Stimulated activated CD8-positive, alpha-beta memory T cell treated with anti-CD3 and anti-CD28 coated beads, Interleukin-12 subunit alpha, Interleukin-12 subunit beta, amount 100 ng/mL, for 24 hours (primary cell): ENCODE measurements around the gene CRK.
"Not testable (repeated sequence)": the region's sequence is repeated elsewhere in the genome, so short reads cannot be mapped to it uniquely, and the experiment has no call there.

Experiments used
- DNase-seq: peaks from one replicate; pipeline ENCODE4 v3.0.0-alpha.2; 2020; ENCODE audit errors: extremely low read depth

The CRK gene

DNA sequence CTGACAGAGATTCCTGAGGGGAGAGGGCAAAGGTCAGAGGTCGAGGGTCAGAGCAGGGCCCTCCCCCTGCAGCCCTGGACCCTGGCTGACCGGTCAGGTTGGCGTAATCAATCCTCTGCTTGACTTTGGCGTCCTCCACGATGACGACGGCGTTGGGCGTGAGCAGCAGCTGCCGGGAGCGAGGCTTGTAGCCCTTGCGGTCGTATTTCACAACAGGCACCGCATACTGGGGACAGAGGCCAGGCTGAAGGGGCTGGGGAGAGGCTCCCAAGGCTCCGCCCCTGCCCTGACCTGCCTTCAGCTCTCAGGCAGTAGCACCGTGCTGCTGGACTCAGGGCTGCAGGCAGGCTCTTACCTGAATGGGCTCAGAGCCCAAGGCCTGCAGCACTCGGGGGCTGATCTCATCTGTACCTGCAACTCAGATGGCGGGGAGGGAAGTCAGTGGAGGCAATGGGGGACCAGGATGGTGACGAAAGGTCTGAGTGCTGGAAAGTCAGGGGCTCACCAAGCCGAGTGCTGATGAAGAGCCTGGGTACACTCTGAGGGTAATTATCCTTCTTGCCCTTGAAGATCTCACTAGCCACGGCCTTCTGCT is 12.0 kb upstream of the CRK start:
- no peak for DNase-seq

DNA sequence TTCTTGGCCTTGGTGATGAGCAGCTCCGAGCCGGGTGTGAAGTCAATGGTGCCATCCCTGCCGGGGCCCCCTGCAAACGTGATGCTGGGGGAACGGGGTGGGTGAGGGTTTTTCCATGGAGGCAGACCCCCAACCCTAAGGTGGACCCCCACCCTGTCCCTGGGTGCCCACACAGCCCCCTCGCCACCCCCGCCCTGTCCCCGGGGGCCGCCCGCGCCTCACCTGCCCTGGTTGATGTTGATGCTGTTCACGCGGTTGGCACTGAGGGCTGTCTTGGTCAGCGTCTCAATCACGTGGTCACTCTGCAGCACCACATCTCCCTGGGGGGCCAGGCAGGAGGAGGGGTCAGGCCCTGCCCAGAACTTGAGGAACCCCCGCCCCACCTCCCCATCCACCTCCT is 11.2 kb upstream of the CRK start:
- no peak for DNase-seq

DNA sequence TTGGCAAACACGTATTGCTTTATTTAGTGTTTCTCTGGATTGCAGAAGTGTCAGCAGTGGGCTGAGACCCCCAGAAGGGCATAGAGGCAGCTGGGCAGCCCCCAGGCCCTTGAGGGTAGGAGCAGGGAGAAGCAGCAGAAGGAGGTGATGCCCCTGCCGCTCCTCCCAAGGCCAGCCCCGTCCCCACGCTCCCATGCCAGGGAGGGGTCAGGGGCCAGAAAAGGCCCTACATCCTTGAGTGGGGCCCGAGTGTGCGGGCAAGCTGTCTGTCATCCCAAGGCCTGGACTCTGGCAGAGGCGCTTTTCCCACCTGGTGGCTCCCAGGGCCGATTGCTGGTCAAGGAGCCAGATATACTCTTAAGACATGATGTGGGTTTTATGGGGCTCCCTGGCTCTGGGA is 8.2 kb upstream of the CRK start:
- DNase-seq: no peak

DNA sequence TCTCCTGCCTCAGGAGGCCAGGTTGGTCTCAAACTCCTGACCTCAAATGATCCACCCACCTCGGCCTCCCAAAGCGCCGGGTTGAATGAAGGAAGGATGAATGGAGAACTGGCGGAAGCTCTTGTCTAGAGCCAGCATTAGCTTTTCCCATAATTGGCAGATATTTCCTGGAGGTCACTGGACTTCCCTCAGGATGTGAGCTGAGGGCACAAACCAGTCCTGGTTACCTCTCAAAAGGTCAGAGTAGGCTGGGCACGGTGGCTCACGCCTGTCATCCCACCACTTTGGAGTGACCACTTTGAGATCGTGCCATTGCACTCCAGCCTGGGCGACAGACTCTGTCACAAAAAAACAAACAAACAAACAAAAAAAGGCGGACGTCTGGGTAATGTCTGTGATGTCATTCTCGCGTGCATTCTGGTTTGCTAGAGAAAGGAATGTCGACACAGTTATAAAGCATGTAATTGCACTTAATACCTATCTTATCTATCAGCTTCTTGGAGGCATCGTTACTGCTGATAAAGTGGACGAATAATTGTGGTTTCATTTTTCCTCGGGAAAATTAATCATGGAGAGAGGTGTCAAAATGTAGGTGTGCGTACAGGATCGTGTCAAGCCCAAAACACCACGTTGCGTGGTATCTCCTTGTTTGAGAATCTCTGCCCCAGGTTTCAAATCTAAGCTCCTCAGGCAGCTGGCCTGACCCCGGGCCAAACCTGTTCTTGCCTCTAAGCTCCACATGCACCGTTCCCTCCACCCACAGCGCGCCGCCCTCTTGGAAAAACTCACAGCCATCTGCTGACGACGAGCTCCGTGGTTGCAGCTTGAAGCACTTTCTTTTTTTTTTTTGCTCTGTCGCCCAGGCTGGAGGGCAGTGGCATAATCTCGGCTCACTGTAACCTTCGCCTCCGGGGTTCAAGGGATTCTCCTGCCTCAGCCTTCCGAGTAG is 6.4 kb upstream of the CRK start:
- no peak for DNase-seq

DNA sequence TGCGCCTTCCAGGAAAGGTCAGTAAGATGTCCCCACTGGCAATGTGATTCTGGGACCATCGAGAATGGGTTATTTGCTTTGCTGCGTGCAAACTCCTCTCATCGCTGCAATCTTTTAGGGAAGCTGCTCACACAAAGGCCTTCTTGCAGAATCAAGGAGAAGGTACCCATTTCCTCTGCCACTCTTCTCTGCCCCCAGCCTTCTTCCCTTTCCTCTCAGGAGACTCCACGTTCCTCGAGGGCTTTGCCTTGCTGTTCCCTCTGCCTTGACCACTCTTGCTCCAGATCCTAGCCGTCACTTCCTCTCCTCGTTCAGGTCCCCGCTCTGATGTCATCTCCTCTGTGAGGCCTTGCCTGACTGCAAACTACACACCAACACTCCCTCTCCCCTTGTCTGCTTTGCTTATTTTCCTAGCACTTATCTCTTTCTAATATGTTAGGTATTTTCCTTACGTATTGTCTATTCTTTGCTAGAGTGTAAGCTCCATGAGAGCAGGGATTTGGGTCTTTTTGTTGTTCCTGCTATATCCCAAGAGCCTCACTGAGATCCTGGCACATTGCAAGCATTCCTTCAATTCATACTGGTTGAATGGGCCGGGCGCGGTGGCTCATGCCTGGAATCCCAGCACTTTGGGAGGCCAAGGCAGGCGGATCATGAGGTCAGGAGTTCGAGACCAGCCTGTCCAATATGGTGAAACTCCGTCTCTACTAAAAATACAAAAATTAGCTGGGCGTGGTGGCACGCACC is 5.3 kb upstream of the CRK start:
- DNase-seq: no peak

DNA sequence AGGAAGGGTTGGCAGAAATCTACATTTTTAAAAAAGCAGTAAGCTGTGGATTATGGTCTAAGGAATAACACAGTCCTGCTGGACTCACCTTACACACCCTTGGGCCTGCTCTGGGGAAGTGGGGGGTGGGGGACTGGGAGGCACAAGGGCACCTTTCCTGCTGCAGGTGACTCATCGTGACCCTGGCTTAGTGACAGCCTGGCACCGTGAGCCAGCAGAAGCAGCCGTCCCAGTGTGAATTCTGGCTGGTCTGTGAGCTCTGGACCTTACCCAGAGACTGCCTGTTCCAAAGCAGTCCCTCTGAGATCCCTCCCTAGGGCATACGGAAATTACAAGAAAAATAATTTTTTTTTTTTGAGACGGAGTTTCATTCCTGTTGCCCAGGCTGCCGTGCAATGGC is 4.2 kb upstream of the CRK start:
- DNase-seq: no peak

DNA sequence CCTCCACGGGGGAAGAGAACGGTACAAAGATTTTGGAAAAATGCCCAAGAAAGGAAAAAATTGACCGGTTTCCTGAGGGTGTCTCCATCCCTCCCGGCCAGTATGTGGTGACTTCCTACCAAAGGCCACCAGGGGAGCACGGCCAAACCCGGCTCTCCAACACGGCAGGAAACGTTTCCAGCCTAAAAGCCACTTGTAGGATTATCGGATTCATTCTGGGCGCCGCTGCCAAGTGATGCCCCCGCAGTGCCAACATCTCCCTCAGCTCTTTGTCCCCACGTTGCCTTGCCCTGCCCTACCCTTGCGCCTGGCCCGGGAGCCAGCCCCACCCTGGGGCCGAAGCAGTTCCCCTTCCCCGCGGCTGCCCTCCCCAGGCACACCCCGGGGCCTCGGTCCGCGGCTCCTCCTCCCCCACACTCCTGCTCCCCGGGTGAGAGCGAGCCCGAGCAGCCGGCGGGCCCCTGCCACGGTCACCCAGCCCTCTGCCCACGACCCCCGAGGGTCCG is 688 bp downstream of the CRK start:
- no peak for DNase-seq

DNA sequence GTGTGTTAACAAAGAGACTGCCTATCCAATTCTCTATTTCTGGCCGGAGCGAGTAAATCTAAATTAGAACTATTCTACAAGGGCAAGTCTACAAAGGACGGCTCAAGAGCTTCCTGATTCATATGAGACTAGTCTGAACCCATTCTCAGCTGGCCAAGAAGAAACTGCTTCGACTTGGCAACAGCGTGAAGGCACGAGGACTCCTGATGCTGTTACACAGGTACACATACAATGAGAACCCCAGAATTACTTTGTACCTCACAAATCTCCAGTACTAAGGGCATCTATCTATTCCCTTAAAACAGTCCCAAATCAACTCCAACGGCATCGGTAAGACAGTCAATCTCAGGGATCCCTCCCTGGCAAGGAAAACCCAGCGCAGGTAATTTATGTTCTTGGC is 1.5 kb downstream of the CRK start:
- no peak for DNase-seq

DNA sequence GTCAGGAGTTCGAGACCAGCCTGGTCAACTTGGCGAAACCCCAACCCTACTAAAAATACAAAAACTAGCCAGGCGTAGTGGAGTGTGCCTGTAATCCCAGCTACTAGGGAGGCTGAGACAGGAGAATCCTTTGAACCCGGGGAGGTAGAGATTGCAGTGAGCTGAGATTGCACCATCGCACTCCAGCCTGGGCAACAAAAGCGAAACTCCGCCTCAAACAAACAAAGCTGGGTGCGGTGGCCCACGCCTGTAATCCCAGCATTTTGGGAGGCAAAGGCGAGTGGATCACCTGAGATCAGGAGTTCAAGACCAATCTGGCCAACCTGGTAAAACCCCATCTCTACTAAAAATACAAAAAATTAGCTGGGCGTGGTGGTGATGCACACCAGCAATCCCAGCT is 2.3 kb downstream of the CRK start:
- DNase-seq: not testable (repeated sequence)

DNA sequence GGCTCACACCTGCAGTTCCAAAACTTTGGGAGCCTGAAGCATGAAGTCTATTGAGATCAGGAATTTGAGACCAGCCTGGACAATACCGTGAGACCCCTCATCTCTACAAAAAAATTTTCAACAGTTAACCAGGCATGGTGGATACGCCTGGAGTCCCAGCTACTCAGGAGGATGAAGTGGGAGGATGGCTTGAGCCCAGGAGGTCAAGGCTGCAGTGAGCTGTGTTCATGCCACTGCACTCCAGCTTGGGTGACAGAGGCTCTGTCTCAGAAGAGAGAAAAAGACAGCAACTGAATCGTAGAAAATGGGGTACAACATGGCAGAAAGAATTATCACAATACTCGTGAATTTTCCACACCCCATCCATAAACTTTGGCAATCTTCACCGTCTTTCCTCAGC is 3.2 kb downstream of the CRK start:
- DNase-seq: no peak

DNA sequence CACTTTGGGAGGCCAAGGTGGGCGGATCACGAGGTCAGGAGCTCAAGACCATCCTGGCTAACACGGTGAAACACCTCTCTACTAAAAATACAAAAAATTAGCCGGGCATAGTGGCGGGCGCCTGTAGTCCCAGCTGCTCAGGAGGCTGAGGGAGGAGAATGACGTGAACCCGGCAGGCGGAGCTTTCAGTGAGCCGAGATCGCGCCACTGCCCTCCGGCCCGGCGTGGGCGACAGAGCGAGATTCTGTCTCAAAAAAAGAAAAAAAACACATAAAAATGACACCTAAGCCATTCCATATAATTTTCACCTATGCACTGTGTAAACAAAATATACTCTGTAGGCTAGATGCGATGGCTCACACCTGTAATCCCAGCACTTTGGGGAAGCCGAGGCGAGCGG is 5.8 kb downstream of the CRK start:
- DNase-seq: not testable (repeated sequence)

DNA sequence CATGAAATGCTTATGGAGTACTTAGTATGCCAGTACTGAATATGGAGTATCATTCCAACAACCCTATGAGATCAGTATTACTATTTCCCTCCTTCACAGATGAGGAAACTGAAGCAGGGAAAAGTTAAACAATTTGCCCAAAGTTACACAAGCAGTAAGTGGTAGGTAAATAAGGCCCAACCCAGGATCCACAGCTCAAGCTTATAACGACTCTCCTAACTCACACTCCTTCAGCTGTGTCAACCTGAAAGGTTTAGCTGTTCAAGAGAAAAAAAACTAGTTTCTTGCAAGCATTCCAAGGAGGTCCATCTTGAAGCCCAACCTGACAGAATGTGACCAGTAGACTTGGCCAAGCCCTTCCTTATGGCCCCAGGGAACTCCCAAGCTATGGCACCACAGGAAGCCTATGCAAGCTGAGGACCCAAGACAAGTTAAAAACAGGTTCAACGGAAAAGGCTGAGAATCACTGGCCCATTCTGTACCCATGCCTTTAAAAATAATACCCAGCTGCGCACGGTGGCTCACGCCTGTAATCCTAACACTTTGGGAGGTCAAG is 6.5 kb downstream of the CRK start:
- no peak for DNase-seq

DNA sequence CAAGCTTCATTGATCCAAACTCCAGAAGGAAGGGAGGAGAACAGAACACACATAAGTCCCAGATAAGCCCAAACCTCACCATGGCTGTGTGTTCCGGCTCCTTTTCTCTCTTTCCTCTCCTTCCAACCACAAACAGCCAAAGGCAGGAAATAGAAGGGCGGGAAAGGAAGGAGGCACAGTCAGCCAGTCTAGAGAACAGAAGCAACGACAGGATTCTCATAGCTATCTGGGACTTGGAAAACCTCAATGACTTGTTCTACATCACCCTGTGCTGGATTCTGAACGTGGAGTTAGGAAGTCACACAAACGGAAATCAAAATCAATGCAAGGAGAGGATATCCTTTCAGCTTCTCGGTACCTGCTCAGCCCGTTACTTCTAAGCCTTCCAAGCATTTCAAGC is 9.0 kb downstream of the CRK start:
- DNase-seq: no peak

DNA sequence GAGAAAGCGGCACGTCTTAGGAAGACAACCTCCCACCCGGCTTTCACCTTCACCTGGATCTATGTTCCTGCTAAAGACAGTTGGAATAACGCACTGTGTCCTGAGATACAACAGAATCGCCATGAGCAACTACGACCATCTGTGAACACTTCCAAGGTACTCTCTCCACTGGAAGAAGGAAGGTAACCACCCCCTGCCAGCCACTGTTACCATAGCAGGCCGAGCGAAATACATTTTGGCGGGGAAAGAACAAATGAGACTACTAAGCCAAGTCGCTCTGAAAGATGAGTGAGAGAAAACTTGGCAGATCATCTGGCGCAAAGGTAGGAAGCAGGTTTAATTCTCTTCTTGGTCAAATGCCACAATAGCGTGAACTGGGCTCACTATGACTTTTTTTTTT is 9.8 kb downstream of the CRK start:
- DNase-seq: no peak

DNA sequence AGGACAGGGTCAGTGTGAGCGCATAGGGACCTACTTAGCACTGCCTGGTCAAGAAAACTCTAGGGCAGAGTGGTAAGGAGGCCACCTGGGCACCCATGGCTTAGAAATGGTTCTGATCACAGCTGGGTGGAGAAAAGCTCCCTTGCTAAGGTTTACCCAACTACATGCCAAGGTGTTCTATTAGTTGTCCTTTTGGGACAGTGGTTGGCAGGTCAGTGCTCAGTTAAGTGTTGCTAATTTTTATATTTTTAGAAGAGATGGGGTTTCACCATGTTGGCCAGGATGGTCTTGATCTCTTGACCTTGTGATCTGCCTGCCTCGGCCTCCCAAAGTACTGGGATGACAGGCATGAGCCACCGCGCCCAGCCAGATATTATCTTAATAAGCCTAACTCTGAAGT is 10.3 kb downstream of the CRK start:
- DNase-seq: not testable (repeated sequence)

DNA sequence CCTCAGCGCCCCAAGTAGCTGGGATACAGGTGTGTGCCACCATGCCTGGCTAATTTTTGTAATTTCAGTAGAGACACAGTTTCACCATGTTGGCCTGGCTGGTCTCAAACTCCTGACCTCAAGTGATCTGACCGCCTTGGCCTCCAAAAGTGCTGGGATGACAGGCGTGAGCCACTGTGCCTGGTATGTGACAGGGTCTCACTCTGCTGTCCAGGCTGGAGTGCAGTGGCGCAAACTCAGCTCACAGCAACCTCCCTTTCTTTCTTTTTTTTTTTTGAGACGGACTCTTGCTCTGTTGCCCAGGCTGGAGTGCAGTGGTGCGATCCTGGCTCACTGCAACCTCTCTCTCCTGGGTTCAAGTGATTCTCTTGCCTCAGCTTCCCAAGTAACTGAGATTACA is 13.3 kb downstream of the CRK start:
- DNase-seq: not testable (repeated sequence)

DNA sequence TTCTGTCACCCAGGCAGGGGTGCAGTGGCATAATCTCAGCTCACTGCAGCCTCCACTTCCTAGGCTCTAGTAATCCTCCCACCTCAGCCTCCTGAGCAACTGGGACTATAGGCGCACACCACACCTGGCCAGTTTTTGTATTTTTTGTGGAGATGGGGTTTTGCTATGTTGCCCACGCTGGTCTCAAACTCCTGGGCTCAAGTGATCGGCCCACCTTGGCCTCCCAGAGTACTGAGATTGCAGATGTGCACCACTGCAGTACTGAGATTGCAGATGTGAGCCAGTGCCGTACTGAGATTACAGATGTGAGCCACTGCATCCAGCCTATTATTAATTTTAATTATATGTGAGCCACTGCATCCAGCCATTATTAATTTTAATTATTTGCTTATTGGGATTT is 13.8 kb downstream of the CRK start:
- no peak for DNase-seq

DNA sequence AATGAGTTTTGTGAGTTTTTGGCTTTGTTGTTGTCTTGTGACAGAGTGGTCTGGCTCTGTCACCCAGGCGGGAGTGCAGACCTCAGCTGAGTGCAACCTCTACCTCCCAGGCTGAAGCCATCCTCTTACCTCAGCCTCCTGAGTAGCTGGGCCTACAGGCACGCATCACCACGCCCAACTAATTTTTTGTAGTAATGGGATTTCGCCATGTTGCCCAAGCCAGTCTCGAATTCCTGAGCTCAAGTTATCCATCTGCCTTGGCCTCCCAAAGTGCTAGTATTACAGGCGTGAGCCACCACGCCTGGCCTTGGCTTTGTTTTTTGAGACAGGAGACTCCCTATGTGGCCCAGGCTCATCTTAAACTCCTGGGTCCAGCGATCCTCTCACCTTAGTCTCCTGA is 15.1 kb downstream of the CRK start:
- DNase-seq: no peak

DNA sequence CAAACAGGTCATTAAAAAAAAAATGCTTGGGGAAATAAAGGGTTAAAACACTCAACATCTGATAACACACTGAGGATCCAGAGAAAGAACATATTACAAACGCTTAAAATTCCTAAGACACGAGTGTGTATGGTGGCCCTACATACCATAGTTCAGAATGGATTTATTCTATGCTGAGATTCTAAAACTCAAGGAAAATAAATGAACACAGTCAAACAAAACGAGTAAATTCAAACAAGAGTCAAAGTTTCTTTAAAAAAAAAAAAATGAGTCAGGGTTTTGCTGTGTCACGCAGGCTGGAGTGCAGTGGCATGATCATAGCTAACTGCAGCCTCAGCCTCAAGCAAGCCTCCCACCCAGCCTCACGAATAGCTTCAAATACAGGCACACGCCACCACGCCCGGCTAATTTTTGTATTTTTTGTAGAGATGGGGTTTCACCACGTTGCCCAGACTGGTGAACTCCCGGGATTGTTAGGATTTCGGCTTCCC is 17.4 kb downstream of the CRK start:
- no peak for DNase-seq

DNA sequence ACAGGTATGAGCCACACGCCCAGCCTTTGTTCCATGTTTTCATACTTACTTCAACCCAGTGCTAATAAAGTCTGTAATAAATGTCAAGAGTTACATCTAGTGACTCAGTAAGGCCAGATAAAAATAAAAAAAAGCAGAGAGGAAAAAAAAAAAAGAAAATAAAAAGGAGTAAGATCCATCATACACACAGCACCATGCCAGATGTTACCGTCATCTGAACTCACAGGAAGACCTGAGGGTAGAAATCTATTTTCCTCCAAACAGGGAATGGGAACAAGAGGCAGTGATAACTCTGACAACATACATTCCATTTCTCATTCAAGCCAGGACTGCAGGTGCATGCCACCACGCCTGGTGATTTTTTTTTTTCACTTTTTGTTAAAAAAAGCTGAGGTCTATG is 20.7 kb downstream of the CRK start:
- no peak for DNase-seq

DNA sequence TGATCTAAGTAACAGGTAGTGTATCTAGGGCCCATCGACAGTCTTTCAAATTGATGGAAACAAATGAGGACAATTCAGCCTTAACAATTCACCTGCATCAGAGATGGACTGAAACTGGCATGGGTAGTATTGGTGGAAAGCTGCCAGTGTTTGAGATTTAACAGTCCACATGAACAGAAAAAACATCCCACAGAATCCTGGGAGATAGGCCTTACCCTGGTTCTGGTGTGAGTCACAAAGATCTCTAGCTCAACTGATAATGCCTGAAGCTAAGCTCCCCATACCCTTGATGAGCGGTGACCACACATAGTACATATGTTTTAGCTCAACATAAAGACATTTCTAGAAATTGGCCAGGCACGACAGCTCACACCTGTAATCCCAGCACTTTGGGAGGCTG is 21.9 kb downstream of the CRK start:
- no peak for DNase-seq

DNA sequence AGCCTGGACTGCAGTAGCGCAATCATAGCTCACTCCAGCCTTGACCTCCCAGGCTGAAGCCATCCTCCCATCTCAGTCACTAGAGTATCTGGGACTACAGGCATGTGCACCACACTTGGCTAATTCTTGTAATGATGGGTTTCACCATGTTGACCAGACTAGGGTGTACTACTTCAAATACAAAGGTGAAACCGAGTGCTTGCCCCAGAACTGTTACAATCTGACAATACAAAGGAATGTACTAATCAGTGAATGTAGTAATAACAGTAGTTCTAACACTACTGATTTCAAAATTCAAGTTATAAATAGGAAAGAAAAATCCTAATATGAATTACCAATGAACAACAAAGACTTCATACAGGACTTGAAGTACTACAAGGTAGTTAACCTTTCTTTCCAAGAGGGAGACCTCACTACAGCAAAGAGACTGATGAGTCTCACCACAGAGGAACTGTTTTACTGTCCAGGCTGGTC is 24.4 kb downstream of the CRK start:
- no peak for DNase-seq
